AG09319 (cell line): ENCODE measurements around the gene GTPBP8.

ENCODE experiments used
- DNase-seq: peaks from one replicate; pipeline ENCODE4 v3.0.0-alpha.2; 2010; ENCODE audit warnings: low read depth; ENCODE audit errors: extremely low read depth
- TF ChIP-seq, protein P1 (sequence below): IDR thresholded peaks from 2 replicates; pipeline ENCODE4 v1.5.1; 2011; ENCODE audit warnings: low read depth, mild to moderate bottlenecking, inconsistent platforms, low read length, moderate library complexity

GTPBP8 gene

GRCh38 chr3:112966633-112967032 lies 24.2 kb upstream of the GTPBP8 start:
- DNase-seq = no peak
- TF ChIP-seq, protein P1, sequence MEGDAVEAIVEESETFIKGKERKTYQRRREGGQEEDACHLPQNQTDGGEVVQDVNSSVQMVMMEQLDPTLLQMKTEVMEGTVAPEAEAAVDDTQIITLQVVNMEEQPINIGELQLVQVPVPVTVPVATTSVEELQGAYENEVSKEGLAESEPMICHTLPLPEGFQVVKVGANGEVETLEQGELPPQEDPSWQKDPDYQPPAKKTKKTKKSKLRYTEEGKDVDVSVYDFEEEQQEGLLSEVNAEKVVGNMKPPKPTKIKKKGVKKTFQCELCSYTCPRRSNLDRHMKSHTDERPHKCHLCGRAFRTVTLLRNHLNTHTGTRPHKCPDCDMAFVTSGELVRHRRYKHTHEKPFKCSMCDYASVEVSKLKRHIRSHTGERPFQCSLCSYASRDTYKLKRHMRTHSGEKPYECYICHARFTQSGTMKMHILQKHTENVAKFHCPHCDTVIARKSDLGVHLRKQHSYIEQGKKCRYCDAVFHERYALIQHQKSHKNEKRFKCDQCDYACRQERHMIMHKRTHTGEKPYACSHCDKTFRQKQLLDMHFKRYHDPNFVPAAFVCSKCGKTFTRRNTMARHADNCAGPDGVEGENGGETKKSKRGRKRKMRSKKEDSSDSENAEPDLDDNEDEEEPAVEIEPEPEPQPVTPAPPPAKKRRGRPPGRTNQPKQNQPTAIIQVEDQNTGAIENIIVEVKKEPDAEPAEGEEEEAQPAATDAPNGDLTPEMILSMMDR = no peak

DNA sequence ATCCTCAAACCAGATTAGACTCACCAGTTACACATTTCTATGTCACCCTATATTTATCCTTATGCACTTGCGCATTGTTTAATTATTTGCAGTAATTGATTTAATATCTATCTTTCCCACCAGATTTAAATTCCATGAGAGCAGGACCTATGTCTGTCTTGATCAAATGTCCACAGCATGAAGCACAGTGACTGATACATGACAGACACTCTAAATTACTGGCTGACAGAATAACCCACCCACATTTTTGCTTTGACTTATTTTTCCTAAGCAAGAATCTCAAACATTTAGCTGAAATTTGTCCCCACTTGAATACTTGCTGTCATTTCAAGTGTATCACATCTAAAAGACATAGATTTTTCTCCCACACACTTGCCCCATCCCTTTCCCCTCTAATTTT lies 23.4 kb upstream of the GTPBP8 start:
- TF ChIP-seq, protein P1 = no peak
- no peak for DNase-seq

DNA sequence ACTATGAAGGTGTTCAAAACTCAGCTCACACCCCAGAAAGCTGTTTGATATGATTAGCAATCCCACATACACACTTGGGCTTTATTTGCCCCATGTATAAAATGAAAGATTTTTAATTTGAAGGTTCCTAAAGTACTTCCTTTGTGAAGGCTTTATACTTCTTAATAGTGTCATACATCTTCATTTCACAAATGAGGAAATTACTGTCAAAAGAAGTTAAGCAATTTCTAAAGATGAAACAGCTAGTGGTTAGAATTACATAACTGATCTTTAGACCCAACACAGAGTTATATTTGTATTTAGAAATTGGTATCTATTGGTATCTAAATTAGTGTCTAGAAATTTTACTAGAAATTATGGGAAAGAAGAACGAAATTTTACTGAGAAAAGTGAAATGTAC lies 23.0 kb upstream of the GTPBP8 start:
- DNase-seq = no peak
- TF ChIP-seq, protein P1 = no peak

- TF ChIP-seq, protein P1 = no peak
- DNase-seq = no peak
These were observed 18.6 kb upstream of the GTPBP8 start for GRCh38 chr3:112972158-112972557.

DNA sequence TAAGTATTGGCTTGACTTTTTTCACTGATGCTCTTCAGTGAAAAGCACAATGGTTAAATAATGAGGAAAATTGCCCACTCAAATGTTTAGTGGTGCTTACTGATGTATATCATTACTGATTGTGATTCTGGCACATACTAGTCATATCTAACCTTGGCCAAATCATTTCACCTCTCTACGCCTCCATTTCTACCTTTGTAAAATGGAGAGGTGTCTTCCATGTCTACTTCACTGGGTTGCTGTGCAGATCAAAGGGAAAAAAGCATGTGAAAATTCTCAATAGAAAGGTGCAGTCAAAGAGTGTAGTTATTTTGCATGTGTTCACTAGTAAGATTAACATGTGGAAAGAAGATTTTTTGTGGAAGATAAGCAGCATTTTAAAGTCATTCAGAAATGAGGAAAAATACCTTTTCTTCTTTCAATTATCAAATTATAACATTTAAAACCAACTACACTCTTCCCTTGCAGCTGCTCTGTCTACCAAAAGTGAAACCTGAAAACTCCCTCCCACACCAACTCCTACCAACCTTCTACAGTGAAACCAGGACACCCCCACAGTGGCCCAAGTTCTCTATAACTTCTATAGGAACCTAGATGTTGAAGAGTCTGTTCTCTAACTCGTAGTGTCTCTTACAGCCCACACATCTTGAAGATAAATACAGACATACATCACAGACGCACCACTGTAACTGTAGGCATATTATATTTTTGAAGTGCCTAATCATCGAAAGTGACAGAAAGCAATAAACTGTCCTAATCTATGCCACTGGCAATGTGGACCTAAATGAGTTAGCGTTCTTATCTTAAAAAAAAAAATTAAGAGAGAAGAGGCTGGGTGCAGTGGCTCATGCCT lies 17.2 kb upstream of the GTPBP8 start:
- no peak for DNase-seq
- TF ChIP-seq, protein P1 = no peak

DNA sequence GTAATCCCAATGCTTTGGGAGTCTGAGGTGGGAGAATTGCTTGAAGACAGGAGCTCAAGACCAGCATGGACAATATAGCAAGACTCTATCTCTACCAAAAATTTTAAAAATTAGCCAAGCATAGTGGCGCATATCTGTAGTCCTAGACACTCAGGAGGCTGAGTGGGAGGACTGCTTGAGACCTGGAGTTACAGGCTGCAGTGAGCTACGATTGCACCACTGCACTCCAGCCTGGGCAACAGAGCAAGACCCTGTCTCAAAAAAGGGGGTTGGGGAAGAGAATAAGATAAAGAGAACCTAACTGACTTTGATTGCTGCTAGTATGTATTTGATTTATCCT lies 16.6 kb upstream of the GTPBP8 start:
- TF ChIP-seq, protein P1 = no peak
- DNase-seq = no peak

- TF ChIP-seq, protein P1 = no peak
- no peak for DNase-seq
These were observed 15.9 kb upstream of the GTPBP8 start, which contains the start of gene CD200R1 for GRCh38 chr3:112974894-112975293. Gene CD200R1, minus strand, starts transcription at chr3:112975103. Its CDS starts 246 bp downstream, at chr3:112974857.
